ENCODE results near the gene KLF5. TPM values are rescaled to one million over a fixed set of nuclear protein-coding genes. Genes with fewer than 3 reads are reported as not detected.
"Not testable (repeated sequence)": the region's sequence is repeated elsewhere in the genome, so short reads cannot be mapped to it uniquely, and the experiment has no call there.

Gene KLF5
- 11.3 TPM for total RNA-seq
- long read RNA-seq, transcript KLF5-201 (4 exons, 3,566 nt) = major isoform, 5 of 8 reads
- long read RNA-seq, partial matches to known transcripts = 1 of 8 reads
- long read RNA-seq, other reads (novel, unspliced or antisense) = 2 of 8 reads

GRCh38 chr13:73058736-73059459 is at the start of gene KLF5:
Gene KLF5, plus strand, starts transcription at chr13:73059005. Its CDS starts 323 bp downstream, at chr13:73059328.
- DNase-seq (ENCODE audit: low spot score) = peak; percentile 99
- intact Hi-C loops (cut with DNase I) = no loop called here

- intact Hi-C loops (cut with DNase I) = no loop called here
These were observed 47.1 kb upstream of the KLF5 start for GRCh38 chr13:73011751-73012150.

GRCh38 chr13:73015805-73016204 is 43.0 kb upstream of the KLF5 start:
- no peak for DNase-seq (ENCODE audit: low spot score)
- intact Hi-C loops (cut with DNase I) = no loop called here

More at GRCh38 chr13:73011751-73012150, 47.1 kb upstream of the KLF5 start:
- DNase-seq (ENCODE audit: low spot score) = no peak

- DNase-seq (ENCODE audit: low spot score) = no peak
- intact Hi-C loops (cut with DNase I) = no loop called here
These were observed 40.5 kb upstream of the KLF5 start for GRCh38 chr13:73018336-73018735.

GRCh38 chr13:73025217-73026012 is 33.4 kb upstream of the KLF5 start:
- intact Hi-C loops (cut with DNase I) = no loop called here
- DNase-seq (ENCODE audit: low spot score) = no peak

GRCh38 chr13:73034901-73035300 is 23.9 kb upstream of the KLF5 start:
- intact Hi-C loops (cut with DNase I) = no loop called here

GRCh38 chr13:73035660-73036059 is 23.1 kb upstream of the KLF5 start:
- DNase-seq (ENCODE audit: low spot score) = no peak
- intact Hi-C loops (cut with DNase I) = no loop called here

More at GRCh38 chr13:73034901-73035300, 23.9 kb upstream of the KLF5 start:
- no peak for DNase-seq (ENCODE audit: low spot score)

GRCh38 chr13:73036566-73036965 is 22.2 kb upstream of the KLF5 start:
- DNase-seq (ENCODE audit: low spot score) = no peak
- intact Hi-C loops (cut with DNase I) = no loop called here

GRCh38 chr13:73038064-73038463 is 20.7 kb upstream of the KLF5 start:
- intact Hi-C loops (cut with DNase I) = no loop called here
- no peak for DNase-seq (ENCODE audit: low spot score)

GRCh38 chr13:73039201-73040108 is 19.4 kb upstream of the KLF5 start:
- DNase-seq (ENCODE audit: low spot score) = no peak
- intact Hi-C loops (cut with DNase I) = no loop called here

GRCh38 chr13:73040484-73040883 is 18.3 kb upstream of the KLF5 start:
- intact Hi-C loops (cut with DNase I) = no loop called here
- DNase-seq (ENCODE audit: low spot score) = no peak

GRCh38 chr13:73040968-73041596 is 17.7 kb upstream of the KLF5 start:
- no peak for DNase-seq (ENCODE audit: low spot score)
- intact Hi-C loops (cut with DNase I) = no loop called here

- no peak for DNase-seq (ENCODE audit: low spot score)
- intact Hi-C loops (cut with DNase I) = no loop called here
These were observed 13.8 kb upstream of the KLF5 start for GRCh38 chr13:73045031-73045430.

GRCh38 chr13:73048615-73049014 is 10.2 kb upstream of the KLF5 start:
- intact Hi-C loops (cut with DNase I) = not testable (repeated sequence)

GRCh38 chr13:73054712-73055111 is 4.1 kb upstream of the KLF5 start:
- no peak for DNase-seq (ENCODE audit: low spot score)
- intact Hi-C loops (cut with DNase I) = no loop called here

More at GRCh38 chr13:73048615-73049014, 10.2 kb upstream of the KLF5 start:
- DNase-seq (ENCODE audit: low spot score) = not testable (repeated sequence)

- intact Hi-C loops (cut with DNase I) = no loop called here
- DNase-seq (ENCODE audit: low spot score) = no peak
These were observed 2.8 kb upstream of the KLF5 start for GRCh38 chr13:73055813-73056564.

- intact Hi-C loops (cut with DNase I) = no loop called here
- no peak for DNase-seq (ENCODE audit: low spot score)
These were observed 2.2 kb upstream of the KLF5 start for GRCh38 chr13:73056565-73056962.

- no peak for DNase-seq (ENCODE audit: low spot score)
- intact Hi-C loops (cut with DNase I) = no loop called here
These were observed 1.3 kb upstream of the KLF5 start for GRCh38 chr13:73057284-73058063.

Measured in cardiac septum (tissue), 1 donor.